Naive thymus-derived CD4-positive, alpha-beta T cell (primary cell): ENCODE measurements around the gene RAB10. TPM values are rescaled to one million over a fixed set of nuclear protein-coding genes. Genes with fewer than 3 reads are reported as not detected.

Experiments used
- ATAC-seq: fragments of 150-1000 bp; cut with Tn5 transposase; 2 replicates; pipeline ENCODE4 v1.10.0; 2021; ENCODE audit warnings: mild to moderate bottlenecking, moderate library complexity
- CTCF ChIA-PET: fragments of 350-600 bp; sonication (Branson Sonifier 250); formaldehyde crosslinking; loops from one replicate; lab custom pipeline; 2021; ENCODE audit warnings: antibody characterized with exemption; lab: Charles Lee
- POLR2A ChIA-PET: fragments of 350-600 bp; sonication (Branson Sonifier 250); formaldehyde crosslinking; loops from one replicate; lab custom pipeline; 2021; ENCODE audit warnings: antibody characterized with exemption, inconsistent platforms; lab: Charles Lee
- DNase-seq, 9 donors: peaks; one replicate each; pipeline versions ENCODE4 v3.0.0 to v3.0.0-alpha.2; 2020 to 2022; ENCODE audit warnings: mixed read lengths in 1 of 9
- H3K27ac ChIP-seq: one replicate; pipeline ENCODE4 v1.7.0; 2013; ENCODE audit warnings: mild to moderate bottlenecking, low read depth, low read length, moderate library complexity
- H3K27me3 ChIP-seq, 2 donors: one replicate each; pipeline ENCODE4 v1.7.0; 2013; ENCODE audit warnings: low read length in 2 of 2, mild to moderate bottlenecking in 2 of 2, moderate library complexity in 2 of 2; ENCODE audit not compliant: control insufficient read depth in 2 of 2, insufficient read depth in 2 of 2
- H3K36me3 ChIP-seq, 3 experiments: 1 replicate in 2 of 3; 2 replicates in 1 of 3; pipeline ENCODE4 v1.7.0; 2013; ENCODE audit warnings: low read length in 3 of 3, mild to moderate bottlenecking in 3 of 3, moderate library complexity in 1 of 3; ENCODE audit not compliant: insufficient read depth in 3 of 3, control insufficient read depth in 2 of 3
- H3K4me1 ChIP-seq, 2 donors: one replicate each; pipeline ENCODE4 v1.7.0; 2013; ENCODE audit warnings: low read length in 2 of 2, mild to moderate bottlenecking in 2 of 2, moderate library complexity in 1 of 2; ENCODE audit not compliant: control insufficient read depth in 2 of 2, insufficient read depth in 2 of 2
- H3K4me3 ChIP-seq: 2 replicates; pipeline ENCODE4 v1.7.0; 2013; ENCODE audit warnings: mild to moderate bottlenecking, low read length
- H3K9me3 ChIP-seq, 3 experiments: 1 replicate in 2 of 3; 2 replicates in 1 of 3; pipeline ENCODE4 v1.7.0; 2013; ENCODE audit warnings: low read length in 3 of 3; ENCODE audit not compliant: control insufficient read depth in 2 of 3
- H3K27ac Mint-ChIP-seq, 9 donors: one replicate each; pipeline ENCODE4 v1.8.0; 2020 to 2022; ENCODE audit warnings: mixed read lengths in 9 of 9, mild to moderate bottlenecking in 8 of 9, moderate library complexity in 5 of 9, inconsistent platforms in 2 of 9
- H3K27me3 Mint-ChIP-seq, 5 donors: one replicate each; pipeline ENCODE4 v1.8.0; 2021 to 2022; ENCODE audit warnings: mixed read lengths in 5 of 5, mild to moderate bottlenecking in 1 of 5
- H3K36me3 Mint-ChIP-seq, 5 donors: one replicate each; pipeline ENCODE4 v1.8.0; 2020 to 2022; ENCODE audit warnings: mixed read lengths in 5 of 5, mild to moderate bottlenecking in 3 of 5, inconsistent platforms in 1 of 5
- H3K4me1 Mint-ChIP-seq, 7 donors: one replicate each; pipeline ENCODE4 v1.8.0; 2020 to 2022; ENCODE audit warnings: mixed read lengths in 7 of 7, mild to moderate bottlenecking in 3 of 7, inconsistent platforms in 1 of 7
- H3K4me3 Mint-ChIP-seq, 10 donors: one replicate each; pipeline ENCODE4 v1.8.0; 2020 to 2022; ENCODE audit warnings: mild to moderate bottlenecking in 10 of 10, mixed read lengths in 10 of 10, moderate library complexity in 6 of 10, inconsistent platforms in 2 of 10
- H3K9me3 Mint-ChIP-seq, 11 donors: one replicate each; pipeline ENCODE4 v1.8.0; 2020 to 2022; ENCODE audit warnings: mixed read lengths in 11 of 11, mild to moderate bottlenecking in 4 of 11, inconsistent platforms in 1 of 11, moderate library complexity in 1 of 11
- intact Hi-C, 2 donors: fragments of 100-400 bp; cut with micrococcal nuclease; formaldehyde crosslinking; loops; one replicate each; pipeline ENCODE4 v1.15.1; 2023
- polyA plus RNA-seq, 2 donors: library from polyadenylated mRNA; unstranded; fragments of 300-500 nt; fragmentation: Illumina TruSeq; gene quantifications; one replicate each; pipeline ENCODE4 v1.2.3, GENCODE V29; 2021
- total RNA-seq, 6 experiments: library from RNA in 5 of 6; stranded (reverse) in 5 of 6; gene quantifications; 1 replicate in 5 of 6; 2 replicates in 1 of 6; pipeline ENCODE4 v1.2.3 and lab custom pipeline; 2021 to 2026

The RAB10 gene
- total and polyA plus RNA-seq, 7 experiments from 2014 or later = 25.6 to 108 (median 60.5) TPM

- Histone ChIP-seq H3K36me3 (no peaks in the 10 kb centered on the region), H3K27me3 (no peaks in the 10 kb centered on the region), H3K27ac (no peak overlapping the region), H3K9me3 (no peaks in the 10 kb centered on the region), H3K4me1 (no peaks in the 10 kb centered on the region), H3K4me3 (no peak overlapping the region)
- Mint-ChIP-seq H3K27me3 (no peaks in the 10 kb centered on the region), H3K27ac (no peak overlapping the region), H3K4me1 (peaks cover 6 to 31% (median 17%) of the 10 kb centered on the region in 7 donors), H3K9me3 (no peaks in the 10 kb centered on the region), H3K4me3 (no peak overlapping the region), H3K36me3 (peaks cover 0 to 16% (median 5%) of the 10 kb centered on the region in 5 donors)
- DNase-seq (no peak), ATAC-seq (no peak)
- CTCF ChIA-PET = no interaction called here
- POLR2A ChIA-PET = no interaction called here
- intact Hi-C loops = no loop called here
Measured at GRCh38 chr2:26119521-26119920, 85.6 kb downstream of the RAB10 start.

GRCh38 chr2:26122630-26123029, 88.7 kb downstream of the RAB10 start:
- peaks cover 6 to 30% (median 16%) of the 10 kb centered on the region in 7 donors for H3K4me1 Mint-ChIP-seq
- H3K27ac ChIP-seq = no peak overlapping the region

DNA sequence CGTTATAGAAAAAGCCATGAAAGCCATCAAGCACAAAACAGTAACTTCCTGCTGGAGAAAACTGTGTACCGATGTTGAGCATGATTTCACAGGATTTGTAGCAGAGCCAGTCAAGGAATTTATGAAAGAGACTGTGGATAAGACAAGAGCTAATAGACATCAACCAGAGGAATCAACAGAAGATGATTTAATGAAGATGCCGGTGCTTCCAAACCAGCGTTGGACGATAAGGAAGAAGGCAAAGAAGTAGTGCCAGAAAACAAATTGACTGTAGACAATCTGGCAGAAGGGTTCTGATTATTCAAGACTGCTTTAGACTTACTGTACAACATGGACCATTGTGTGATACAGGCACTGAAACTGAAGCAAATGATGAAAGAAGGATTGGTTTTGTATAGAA, 89.5 kb downstream of the RAB10 start:
- H3K4me1 Mint-ChIP-seq = peaks cover 6 to 30% (median 16%) of the 10 kb centered on the region in 7 donors

More at GRCh38 chr2:26122630-26123029, 88.7 kb downstream of the RAB10 start:
- Mint-ChIP-seq H3K36me3 (peaks cover 0 to 3% (median 0%) of the 10 kb centered on the region in 5 donors), H3K27me3 (no peaks in the 10 kb centered on the region), H3K4me3 (no peak overlapping the region), H3K27ac (peak overlapping the region in 3 of 9 donors; percentile 2 to 32 (median 13)), H3K9me3 (no peaks in the 10 kb centered on the region)
- ChIA-PET POLR2A (interaction anchor here (0.6 kb wide), 1 partner anchor 32 kb away, joined by 4 read pairs; no protein-coding TSS in a partner anchor), CTCF (interaction anchor here (1.0 kb wide), 1 partner anchor 1180 kb away, joined by 3 read pairs; no protein-coding TSS in a partner anchor)
- intact Hi-C loops = no loop called here
- DNase-seq = no peak
- H3K27me3 ChIP-seq = no peaks in the 10 kb centered on the region
- no peaks in the 10 kb centered on the region for H3K9me3 ChIP-seq
- ATAC-seq = no peak
- no peaks in the 10 kb centered on the region for H3K4me1 ChIP-seq
- H3K4me3 ChIP-seq = no peak overlapping the region
- peaks cover 0 to 3% (median 0%) of the 10 kb centered on the region in 3 experiments for H3K36me3 ChIP-seq

GRCh38 chr2:26126074-26126473, 92.2 kb downstream of the RAB10 start:
- ATAC-seq (no peak), DNase-seq (no peak)
- H3K4me3 ChIP-seq = no peak overlapping the region
- H3K27ac Mint-ChIP-seq = peak overlapping the region in 1 of 9 donors; percentile 25
- peaks cover 0 to 11% (median 4%) of the 10 kb centered on the region in 5 donors for H3K36me3 Mint-ChIP-seq
- POLR2A ChIA-PET = no interaction called here
- H3K9me3 ChIP-seq = no peaks in the 10 kb centered on the region
- no peak overlapping the region for H3K4me3 Mint-ChIP-seq
- H3K27me3 ChIP-seq = no peaks in the 10 kb centered on the region
- intact Hi-C loops = no loop called here
- H3K27ac ChIP-seq = no peak overlapping the region
- no peaks in the 10 kb centered on the region for H3K4me1 ChIP-seq
- no peaks in the 10 kb centered on the region for H3K27me3 Mint-ChIP-seq
- no peaks in the 10 kb centered on the region for H3K9me3 Mint-ChIP-seq
- CTCF ChIA-PET = interaction anchor here (0.9 to 1.2 kb wide), 2 partner anchors 43 to 1139 kb away, joined by 3 read pairs; no protein-coding TSS in a partner anchor
- peaks cover 18 to 40% (median 28%) of the 10 kb centered on the region in 7 donors for H3K4me1 Mint-ChIP-seq
- H3K36me3 ChIP-seq = peaks cover 0 to 15% (median 0%) of the 10 kb centered on the region in 3 experiments

More for the DNA sequence above, 89.5 kb downstream of the RAB10 start:
- Mint-ChIP-seq H3K36me3 (peaks cover 0 to 3% (median 0%) of the 10 kb centered on the region in 5 donors), H3K4me3 (no peak overlapping the region), H3K27ac (peak overlapping the region in 2 of 9 donors; percentile 29 to 38), H3K27me3 (no peaks in the 10 kb centered on the region), H3K9me3 (no peaks in the 10 kb centered on the region)
- peaks cover 0 to 11% (median 0%) of the 10 kb centered on the region in 3 experiments for H3K36me3 ChIP-seq
- H3K4me1 ChIP-seq = no peaks in the 10 kb centered on the region
- H3K27me3 ChIP-seq = no peaks in the 10 kb centered on the region
- ChIA-PET CTCF (no interaction called here), POLR2A (no interaction called here)
- no peak for DNase-seq
- intact Hi-C loops = no loop called here
- no peak for ATAC-seq
- H3K4me3 ChIP-seq = no peak overlapping the region
- H3K9me3 ChIP-seq = no peaks in the 10 kb centered on the region
- H3K27ac ChIP-seq = no peak overlapping the region

- DNase-seq = no peak
- Histone ChIP-seq H3K4me3 (no peak overlapping the region), H3K4me1 (no peaks in the 10 kb centered on the region), H3K27me3 (no peaks in the 10 kb centered on the region), H3K9me3 (no peaks in the 10 kb centered on the region), H3K36me3 (peaks cover 0 to 21% (median 0%) of the 10 kb centered on the region in 3 experiments), H3K27ac (no peak overlapping the region)
- Mint-ChIP-seq H3K36me3 (peaks cover 0 to 8% (median 5%) of the 10 kb centered on the region in 5 donors), H3K27me3 (no peaks in the 10 kb centered on the region), H3K4me1 (peaks cover 17 to 27% (median 24%) of the 10 kb centered on the region in 7 donors), H3K9me3 (no peaks in the 10 kb centered on the region), H3K4me3 (no peak overlapping the region), H3K27ac (no peak overlapping the region)
- ChIA-PET CTCF (interaction anchor here (0.9 kb wide), 1 partner anchor 177 kb away, joined by 4 read pairs; no protein-coding TSS in a partner anchor), POLR2A (no interaction called here)
- no peak for ATAC-seq
- intact Hi-C loops = no loop called here
Measured at GRCh38 chr2:26128176-26128575, 94.3 kb downstream of the RAB10 start.

GRCh38 chr2:26130763-26131162, 96.9 kb downstream of the RAB10 start:
- Mint-ChIP-seq H3K4me3 (no peak overlapping the region), H3K36me3 (peaks cover 0 to 17% (median 12%) of the 10 kb centered on the region in 5 donors), H3K4me1 (peaks cover 9 to 22% (median 14%) of the 10 kb centered on the region in 7 donors), H3K27me3 (no peaks in the 10 kb centered on the region), H3K9me3 (no peaks in the 10 kb centered on the region), H3K27ac (peak overlapping the region in 8 of 9 donors; percentile 5 to 80 (median 34))
- ATAC-seq (no peak), DNase-seq (peak in 1 of 9 donors; percentile 7)
- Histone ChIP-seq H3K36me3 (peaks cover 0 to 29% (median 0%) of the 10 kb centered on the region in 3 experiments), H3K4me1 (no peaks in the 10 kb centered on the region), H3K27ac (no peak overlapping the region), H3K9me3 (no peaks in the 10 kb centered on the region), H3K4me3 (no peak overlapping the region), H3K27me3 (no peaks in the 10 kb centered on the region)
- CTCF ChIA-PET = no interaction called here
- POLR2A ChIA-PET = interaction anchor here (0.7 kb wide), 2 partner anchors 13 to 1341 kb away, joined by 3 read pairs; no protein-coding TSS in a partner anchor
- intact Hi-C loops = no loop called here
